ENCODE results near the gene FNIP2. TPM values are rescaled to one million over a fixed set of nuclear protein-coding genes. Genes with fewer than 3 reads are reported as not detected.

Gene FNIP2
- total RNA-seq, 2 donors from 2014 or later = 26.7 to 38.2 TPM

- Histone ChIP-seq H3K27ac (no peak overlapping the region), H3K36me3 (replicated peaks in 1 of 2; ENCODE audit: insufficient read depth in 1 of 2, low read depth in 2 of 2) (no peaks in the 10 kb centered on the region), H3K9me3 (no peaks in the 10 kb centered on the region), H3K27me3 (no peaks in the 10 kb centered on the region), H3K4me1 (no peaks in the 10 kb centered on the region), H3K4me3 (no peak overlapping the region)
- WGBS, 2 donors = 76 to 82% methylated on average over 5 of the region's 5 CpGs
- no peak for TF ChIP-seq CTCF (IDR thresholded peaks at IDR 0.05)
- no peak for TF ChIP-seq POLR2A (IDR thresholded peaks at IDR 0.05)
- ATAC-seq (no peak), DNase-seq (no peak)
- intact Hi-C loops (cut with DNase I) = no loop called here
Measured at GRCh38 chr4:158929939-158930638, 161.3 kb downstream of the FNIP2 start.

- H3K9me3 ChIP-seq = no peaks in the 10 kb centered on the region
- H3K27me3 ChIP-seq = no peaks in the 10 kb centered on the region
- H3K36me3 ChIP-seq (replicated peaks in 1 of 2; ENCODE audit: insufficient read depth in 1 of 2, low read depth in 2 of 2) = no peaks in the 10 kb centered on the region
- H3K4me3 ChIP-seq = no peak overlapping the region
- DNase-seq (no peak), ATAC-seq (no peak)
- H3K27ac ChIP-seq = no peak overlapping the region
- intact Hi-C loops (cut with DNase I) = no loop called here
- H3K4me1 ChIP-seq = no peaks in the 10 kb centered on the region
- TF ChIP-seq POLR2A (IDR thresholded peaks at IDR 0.05) = no peak
- no peak for TF ChIP-seq CTCF (IDR thresholded peaks at IDR 0.05)
Measured at GRCh38 chr4:158930639-158930972, 161.8 kb downstream of the FNIP2 start.

- ATAC-seq = no peak
- Histone ChIP-seq H3K36me3 (replicated peaks in 1 of 2; ENCODE audit: insufficient read depth in 1 of 2, low read depth in 2 of 2) (no peaks in the 10 kb centered on the region), H3K4me1 (no peaks in the 10 kb centered on the region), H3K27me3 (no peaks in the 10 kb centered on the region), H3K27ac (no peak overlapping the region), H3K4me3 (no peak overlapping the region), H3K9me3 (no peaks in the 10 kb centered on the region)
- 84 to 85% methylated on average over 2 of the region's 2 CpGs for WGBS, 2 donors
- no peak for DNase-seq
- TF ChIP-seq POLR2A (IDR thresholded peaks at IDR 0.05) (no peak), CTCF (IDR thresholded peaks at IDR 0.05) (no peak)
- intact Hi-C loops (cut with DNase I) = no loop called here
Measured at GRCh38 chr4:158933236-158933635, 164.4 kb downstream of the FNIP2 start.

- H3K4me3 ChIP-seq = no peak overlapping the region
- no peaks in the 10 kb centered on the region for H3K4me1 ChIP-seq
- ATAC-seq (no peak), DNase-seq (no peak)
- WGBS, 2 donors = 79 to 82% methylated on average over 6 of the region's 6 CpGs
- intact Hi-C loops (cut with DNase I) = no loop called here
- TF ChIP-seq POLR2A (IDR thresholded peaks at IDR 0.05) = no peak
- no peak for TF ChIP-seq CTCF (IDR thresholded peaks at IDR 0.05)
- H3K27ac ChIP-seq = no peak overlapping the region
- H3K36me3 ChIP-seq (replicated peaks in 1 of 2; ENCODE audit: insufficient read depth in 1 of 2, low read depth in 2 of 2) = no peaks in the 10 kb centered on the region
- no peaks in the 10 kb centered on the region for H3K9me3 ChIP-seq
- no peaks in the 10 kb centered on the region for H3K27me3 ChIP-seq
Measured at GRCh38 chr4:158934996-158935669, 166.3 kb downstream of the FNIP2 start.

GRCh38 chr4:158936238-158936637 is 167.4 kb downstream of the FNIP2 start:
- no peak overlapping the region for H3K27ac ChIP-seq
- H3K27me3 ChIP-seq = no peaks in the 10 kb centered on the region
- ATAC-seq = no peak
- WGBS, 2 donors = 66 to 81% methylated on average over 6 of the region's 6 CpGs
- no peaks in the 10 kb centered on the region for H3K4me1 ChIP-seq
- peak in 1 of 4 donors; percentile 23 for DNase-seq
- H3K4me3 ChIP-seq = no peak overlapping the region
- intact Hi-C loops (cut with DNase I) = no loop called here
- H3K36me3 ChIP-seq (replicated peaks in 1 of 2; ENCODE audit: insufficient read depth in 1 of 2, low read depth in 2 of 2) = no peaks in the 10 kb centered on the region
- H3K9me3 ChIP-seq = no peaks in the 10 kb centered on the region
- TF ChIP-seq POLR2A (IDR thresholded peaks at IDR 0.05) = no peak
- TF ChIP-seq CTCF (IDR thresholded peaks at IDR 0.05) = no peak
